HFFc6 (cell line): Measurements from ENCODE around the gene PRRX2. TPM values are rescaled to one million over a fixed set of nuclear protein-coding genes. Genes with fewer than 3 reads are reported as not detected.

ENCODE experiments used
- DNase-seq: peaks from one replicate; pipeline ENCODE4 v3.0.0-alpha.2; 2018
- H3K27ac Mint-ChIP-seq: 2 replicates; pipeline ENCODE4 v1.8.0; 2020; ENCODE audit warnings: mild to moderate bottlenecking, mixed read lengths
- H3K27me3 Mint-ChIP-seq: 2 replicates; pipeline ENCODE4 v1.8.0; 2021; ENCODE audit warnings: mild to moderate bottlenecking, moderate library complexity, mixed read lengths; ENCODE audit not compliant: insufficient read depth
- H3K36me3 Mint-ChIP-seq: 2 replicates; pipeline ENCODE4 v1.8.0; 2021; ENCODE audit warnings: low read depth, mixed read lengths
- H3K4me1 Mint-ChIP-seq: 2 replicates; pipeline ENCODE4 v1.8.0; 2020; ENCODE audit warnings: low read depth, mixed read lengths
- H3K4me3 Mint-ChIP-seq: 2 replicates; pipeline ENCODE4 v1.8.0; 2020; ENCODE audit warnings: mild to moderate bottlenecking, moderate library complexity, mixed read lengths
- H3K9me3 Mint-ChIP-seq: 2 replicates; pipeline ENCODE4 v1.8.0; 2020; ENCODE audit warnings: mild to moderate bottlenecking, mixed read lengths
- total RNA-seq, 6 experiments: library from RNA; stranded (reverse); fragmentation: NEBNext Ultra II Directional; extraction: Animal tissue kit (Norgen Biotek cat#: 25700); gene quantifications; 2 replicates in 1 of 6; 3 replicates in 5 of 6; pipeline ENCODE4 v1.2.3, GENCODE V29; 2021
- TF ChIP-seq, protein P1 (sequence below): fragments of 200-600 bp; sonication (generic); IDR thresholded peaks from 2 replicates; pipeline ENCODE4 v1.5.0; 2021; ENCODE audit warnings: antibody characterized with exemption, mild to moderate bottlenecking

PRRX2 gene
- total RNA-seq, 6 experiments from 2014 or later, result 34.0 to 113 (median 102) TPM

DNA sequence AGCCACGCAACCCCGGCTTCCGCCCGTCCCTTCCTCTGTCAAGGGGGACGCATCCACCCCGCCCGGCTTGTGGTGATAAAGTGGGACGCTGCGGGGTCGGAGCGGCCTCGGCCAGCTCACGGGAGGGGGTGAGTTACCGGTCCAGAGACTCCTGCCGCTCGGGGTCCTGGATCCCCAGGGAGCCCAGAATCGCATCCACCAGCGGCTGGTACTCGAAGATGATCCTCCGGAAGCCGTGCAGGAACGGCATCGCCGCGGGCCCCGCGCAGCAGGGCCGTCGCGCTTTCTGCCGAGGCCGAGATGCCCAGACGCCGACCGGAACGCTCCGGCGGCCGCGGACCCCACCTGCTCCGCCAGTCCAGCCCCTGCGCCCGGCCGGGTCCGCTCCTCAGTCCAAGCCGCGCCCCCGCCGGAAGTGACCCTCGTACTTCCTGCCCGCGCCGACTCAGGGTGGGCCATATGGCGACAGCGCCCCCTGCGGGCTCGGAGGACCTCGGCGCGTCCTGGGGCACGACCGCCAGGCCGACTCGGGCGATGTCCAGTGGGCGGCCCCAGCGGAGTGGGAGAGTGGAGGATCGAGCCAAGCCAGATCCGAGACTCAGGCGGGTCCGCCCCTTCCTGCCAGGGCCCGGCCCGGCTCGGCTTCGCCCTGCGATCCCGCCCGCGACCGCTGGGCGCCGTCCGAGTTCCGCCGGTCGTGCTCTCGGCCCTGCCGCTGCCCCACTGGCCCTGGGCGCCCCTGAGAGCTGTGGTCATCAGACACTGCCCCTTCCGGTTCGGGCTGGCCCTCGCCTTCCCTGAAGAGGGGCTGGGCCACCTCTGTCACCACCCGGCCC lies 23.5 kb upstream of the PRRX2 start, which contains the start of gene ASB6:
Gene ASB6, minus strand, starts transcription at position 402 of the 836 bp plus-strand sequence. Its CDS starts 152 bp downstream, at position 250.
- Mint-ChIP-seq H3K36me3 (peaks cover 16% of the 10 kb centered on the region), H3K27ac (peak within 1 kb of the TSS; percentile 91), H3K9me3 (no peaks in the 10 kb centered on the region), H3K4me3 (peak within 1 kb of the TSS; percentile 93), H3K27me3 (peaks cover 6% of the 10 kb centered on the region), H3K4me1 (peaks cover 21% of the 10 kb centered on the region)
- peak; percentile 94 for DNase-seq
- TF ChIP-seq, protein P1, sequence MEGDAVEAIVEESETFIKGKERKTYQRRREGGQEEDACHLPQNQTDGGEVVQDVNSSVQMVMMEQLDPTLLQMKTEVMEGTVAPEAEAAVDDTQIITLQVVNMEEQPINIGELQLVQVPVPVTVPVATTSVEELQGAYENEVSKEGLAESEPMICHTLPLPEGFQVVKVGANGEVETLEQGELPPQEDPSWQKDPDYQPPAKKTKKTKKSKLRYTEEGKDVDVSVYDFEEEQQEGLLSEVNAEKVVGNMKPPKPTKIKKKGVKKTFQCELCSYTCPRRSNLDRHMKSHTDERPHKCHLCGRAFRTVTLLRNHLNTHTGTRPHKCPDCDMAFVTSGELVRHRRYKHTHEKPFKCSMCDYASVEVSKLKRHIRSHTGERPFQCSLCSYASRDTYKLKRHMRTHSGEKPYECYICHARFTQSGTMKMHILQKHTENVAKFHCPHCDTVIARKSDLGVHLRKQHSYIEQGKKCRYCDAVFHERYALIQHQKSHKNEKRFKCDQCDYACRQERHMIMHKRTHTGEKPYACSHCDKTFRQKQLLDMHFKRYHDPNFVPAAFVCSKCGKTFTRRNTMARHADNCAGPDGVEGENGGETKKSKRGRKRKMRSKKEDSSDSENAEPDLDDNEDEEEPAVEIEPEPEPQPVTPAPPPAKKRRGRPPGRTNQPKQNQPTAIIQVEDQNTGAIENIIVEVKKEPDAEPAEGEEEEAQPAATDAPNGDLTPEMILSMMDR, result peak; percentile 100

- no peaks in the 10 kb centered on the region; the same call in 1 of the 2 replicates for H3K27me3 Mint-ChIP-seq
- DNase-seq, result no peak
- peaks cover 8% of the 10 kb centered on the region for H3K36me3 Mint-ChIP-seq
- no peak overlapping the region for H3K27ac Mint-ChIP-seq
- no peak overlapping the region for H3K4me3 Mint-ChIP-seq
- peaks cover 21% of the 10 kb centered on the region for H3K4me1 Mint-ChIP-seq
- TF ChIP-seq, protein P1, result no peak
- H3K9me3 Mint-ChIP-seq, result no peaks in the 10 kb centered on the region
Observed at GRCh38 chr9:129643706-129644105, 21.7 kb upstream of the PRRX2 start.

GRCh38 chr9:129644365-129644764 lies 21.1 kb upstream of the PRRX2 start:
- H3K27me3 Mint-ChIP-seq, result no peaks in the 10 kb centered on the region; the same call in 1 of the 2 replicates
- TF ChIP-seq, protein P1, result no peak
- no peaks in the 10 kb centered on the region for H3K9me3 Mint-ChIP-seq
- peaks cover 21% of the 10 kb centered on the region for H3K4me1 Mint-ChIP-seq
- peaks cover 8% of the 10 kb centered on the region for H3K36me3 Mint-ChIP-seq
- no peak for DNase-seq
- no peak overlapping the region for H3K27ac Mint-ChIP-seq
- H3K4me3 Mint-ChIP-seq, result no peak overlapping the region

DNA sequence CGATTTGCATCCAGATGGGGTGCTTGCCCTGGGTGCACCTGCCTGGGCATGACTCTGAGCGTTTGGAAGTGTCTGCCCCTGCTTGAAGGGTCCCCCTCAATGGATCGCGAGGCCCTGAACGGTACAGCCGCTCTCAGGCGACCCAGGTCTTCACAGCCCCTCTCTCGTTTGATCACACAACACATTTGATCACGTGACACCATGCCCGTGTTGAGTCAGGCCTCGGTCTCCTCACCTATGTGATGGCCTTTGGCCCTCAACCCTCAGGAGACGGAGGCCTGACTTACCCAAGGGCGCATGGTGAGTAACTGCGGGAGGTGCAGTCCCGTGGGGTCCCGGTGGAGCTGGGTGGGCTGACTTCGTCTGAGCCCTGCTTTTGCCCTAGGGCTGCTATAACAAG lies 20.5 kb upstream of the PRRX2 start:
- H3K9me3 Mint-ChIP-seq, result no peaks in the 10 kb centered on the region
- TF ChIP-seq, protein P1, result no peak
- no peak for DNase-seq
- no peaks in the 10 kb centered on the region; the same call in 1 of the 2 replicates for H3K27me3 Mint-ChIP-seq
- H3K36me3 Mint-ChIP-seq, result peaks cover 8% of the 10 kb centered on the region
- H3K27ac Mint-ChIP-seq, result no peak overlapping the region
- H3K4me3 Mint-ChIP-seq, result no peak overlapping the region
- peaks cover 16% of the 10 kb centered on the region for H3K4me1 Mint-ChIP-seq

- Mint-ChIP-seq H3K27ac (no peak overlapping the region), H3K4me3 (no peak overlapping the region), H3K27me3 (no peaks in the 10 kb centered on the region), H3K4me1 (peaks cover 8% of the 10 kb centered on the region), H3K36me3 (peaks cover 5% of the 10 kb centered on the region; the same call in 1 of the 2 replicates), H3K9me3 (no peaks in the 10 kb centered on the region)
- TF ChIP-seq, protein P1, result no peak
- DNase-seq, result no peak
Observed at GRCh38 chr9:129646252-129646651, 19.2 kb upstream of the PRRX2 start.
